Heart right ventricle (tissue), 16 donors: Measurements from ENCODE around the gene CRIP2. TPM values are rescaled to one million over a fixed set of nuclear protein-coding genes. Genes with fewer than 3 reads are reported as not detected.

ENCODE experiments used
- ATAC-seq, 8 donors: fragments of 200-7000 bp; cut with Tn5 transposase; one replicate each; pipeline ENCODE4 v1.9.1; 2020; ENCODE audit warnings: mild to moderate bottlenecking in 8 of 8, moderate library complexity in 8 of 8, moderate number of reproducible peaks in 1 of 8
- DNase-seq, 2 donors: peaks; one replicate each; pipeline ENCODE4 v3.0.0-alpha.2; 2020
- H3K27ac ChIP-seq, 10 donors: fragments of 200-600 bp; sonication (generic) in 2 of 10; one replicate each; pipeline versions ENCODE4 v1.5.0 to v1.8.0; 2020 to 2022; ENCODE audit warnings: mild to moderate bottlenecking in 3 of 10
- H3K27me3 ChIP-seq, 7 donors: fragments of 200-600 bp; one replicate each; pipeline ENCODE4 v1.8.0; 2021 to 2022; ENCODE audit warnings: mild to moderate bottlenecking in 2 of 7
- H3K36me3 ChIP-seq, 9 donors: fragments of 200-600 bp; sonication (generic) in 1 of 9; one replicate each; pipeline versions ENCODE4 v1.5.0 to v1.8.0; 2020 to 2022; ENCODE audit warnings: mild to moderate bottlenecking in 2 of 9
- H3K4me1 ChIP-seq, 9 donors: fragments of 200-600 bp; sonication (generic) in 1 of 9; one replicate each; pipeline versions ENCODE4 v1.5.0 to v1.8.0; 2020 to 2022; ENCODE audit warnings: mild to moderate bottlenecking in 4 of 9
- H3K4me3 ChIP-seq, 10 donors: fragments of 200-600 bp; sonication (generic) in 2 of 10; one replicate each; pipeline versions ENCODE4 v1.5.0 to v1.8.0; 2020 to 2022; ENCODE audit warnings: mild to moderate bottlenecking in 7 of 10, moderate library complexity in 2 of 10
- H3K9me3 ChIP-seq, 11 donors: fragments of 200-600 bp in 10 of 11; sonication (generic) in 2 of 11; one replicate each; pipeline versions ENCODE4 v1.5.0 to v1.8.0; 2013 to 2022; ENCODE audit warnings: mild to moderate bottlenecking in 2 of 11, control low read depth in 1 of 11, moderate library complexity in 1 of 11
- WGBS, 2 donors: extraction: QIAGEN DNeasy Blood & Tissue Kit; methylation state at CpG; one replicate each; pipeline ENCODE4 v1.1.7; 2013; ENCODE audit warnings: inconsistent platforms in 1 of 2; 5-methylcytosine and 5-hydroxymethylcytosine counted together
- intact Hi-C, 10 donors: fragments of 100-400 bp; cut with DNase I; formaldehyde crosslinking; loops; one replicate each; pipeline versions ENCODE4 v1.11.1 to v1.14.2; 2022
- polyA plus RNA-seq, 2 donors: library from polyadenylated mRNA; stranded (reverse); fragments of 200-250 nt; gene quantifications; one replicate each; pipeline ENCODE4 v1.2.3, GENCODE V29; 2013
- total RNA-seq, 10 donors: library from RNA; stranded (reverse); fragmentation: NEBNext Ultra II Directional in 3 of 10; extraction: Animal tissue kit (Norgen Biotek cat#: 25700) in 3 of 10; gene quantifications; one replicate each; pipeline versions ENCODE4 v1.2.1 to v1.2.4, GENCODE V29; 2021 to 2023
- TF ChIP-seq, protein P1 (sequence below), 9 donors: fragments of 200-600 bp; sonication (generic) in 2 of 9; IDR thresholded peaks; one replicate each; pipeline versions ENCODE4 v1.5.0 to v1.8.0; 2021 to 2022; ENCODE audit warnings: antibody characterized with exemption in 9 of 9, mild to moderate bottlenecking in 5 of 9, moderate library complexity in 1 of 9
- donor health status: Arrhythmogenic right ventricular cardiomyopathy.
- donor health status: ischemic (EF 13 %, LVEDD 7.1; RV severe dilation, severe dysfunction).
- donor health status: healthy with polysubstance abuse.
- donor health status: DM: no; HTN: yes; CAD: no.
- donor health status: DM: no; HTN: no; CAD: no.
- donor health status: ischemic (EF 25% LVEDD 6.9; RV normal size, moderate dysfunction).
- donor health status: ischemic (EF 25% LVEDD 5.7; RV mildly dilated, moderate dysfunction).
- donor health status: healthy.
- donor health status: DM: yes; HTN: yes; CAD: no.
- donor health status: Ischemic cardiomyopathy.
- donor health status: ischemic (EF 35%, LVEDD 5.7; RV mildly dilated, moderate dysfunction).
- donor health status: nonischemic (EF 11% LVEDD 7.7; RV severe dilation, severe dysfunction).
- donor health status: DM: yes; HTN: yes; CAD: no.
- donor health status: PGD.
- donor health status: ischemic (EF 29% LVEDD 5.4; RV normal size, mild dysfunction).
- donor health status: nonischemic (EF 23%, LVEDD 6.1; RV moderate dilation, normal function).

The CRIP2 gene
- total and polyA plus RNA-seq, 12 donors, result 731 to 1,223 (median 927) TPM

- ATAC-seq (peak in 2 of 8 donors; percentile 1 to 14), DNase-seq (peak; percentile 67 to 83)
- peaks cover 0 to 62% (median 0%) of the 10 kb centered on the region in 7 donors for H3K27me3 ChIP-seq
- intact Hi-C loops, result no loop called here
- peak overlapping the region; percentile 92 to 100 (median 100) for H3K27ac ChIP-seq
- peaks cover 40 to 78% (median 75%) of the 10 kb centered on the region in 9 donors for H3K4me1 ChIP-seq
- peak overlapping the region; percentile 67 to 100 (median 98) for H3K4me3 ChIP-seq
- peaks cover 0 to 29% (median 5%) of the 10 kb centered on the region in 9 donors for H3K36me3 ChIP-seq
- TF ChIP-seq, protein P1, sequence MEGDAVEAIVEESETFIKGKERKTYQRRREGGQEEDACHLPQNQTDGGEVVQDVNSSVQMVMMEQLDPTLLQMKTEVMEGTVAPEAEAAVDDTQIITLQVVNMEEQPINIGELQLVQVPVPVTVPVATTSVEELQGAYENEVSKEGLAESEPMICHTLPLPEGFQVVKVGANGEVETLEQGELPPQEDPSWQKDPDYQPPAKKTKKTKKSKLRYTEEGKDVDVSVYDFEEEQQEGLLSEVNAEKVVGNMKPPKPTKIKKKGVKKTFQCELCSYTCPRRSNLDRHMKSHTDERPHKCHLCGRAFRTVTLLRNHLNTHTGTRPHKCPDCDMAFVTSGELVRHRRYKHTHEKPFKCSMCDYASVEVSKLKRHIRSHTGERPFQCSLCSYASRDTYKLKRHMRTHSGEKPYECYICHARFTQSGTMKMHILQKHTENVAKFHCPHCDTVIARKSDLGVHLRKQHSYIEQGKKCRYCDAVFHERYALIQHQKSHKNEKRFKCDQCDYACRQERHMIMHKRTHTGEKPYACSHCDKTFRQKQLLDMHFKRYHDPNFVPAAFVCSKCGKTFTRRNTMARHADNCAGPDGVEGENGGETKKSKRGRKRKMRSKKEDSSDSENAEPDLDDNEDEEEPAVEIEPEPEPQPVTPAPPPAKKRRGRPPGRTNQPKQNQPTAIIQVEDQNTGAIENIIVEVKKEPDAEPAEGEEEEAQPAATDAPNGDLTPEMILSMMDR (IDR thresholded peaks at IDR 0.05), result no peak
- no peaks in the 10 kb centered on the region for H3K9me3 ChIP-seq
- WGBS, 2 donors, result 14 to 16% methylated on average over 16 of the region's 16 CpGs
These were observed 2.4 kb downstream of the CRIP2 start for GRCh38 chr14:105476831-105477659.

DNA sequence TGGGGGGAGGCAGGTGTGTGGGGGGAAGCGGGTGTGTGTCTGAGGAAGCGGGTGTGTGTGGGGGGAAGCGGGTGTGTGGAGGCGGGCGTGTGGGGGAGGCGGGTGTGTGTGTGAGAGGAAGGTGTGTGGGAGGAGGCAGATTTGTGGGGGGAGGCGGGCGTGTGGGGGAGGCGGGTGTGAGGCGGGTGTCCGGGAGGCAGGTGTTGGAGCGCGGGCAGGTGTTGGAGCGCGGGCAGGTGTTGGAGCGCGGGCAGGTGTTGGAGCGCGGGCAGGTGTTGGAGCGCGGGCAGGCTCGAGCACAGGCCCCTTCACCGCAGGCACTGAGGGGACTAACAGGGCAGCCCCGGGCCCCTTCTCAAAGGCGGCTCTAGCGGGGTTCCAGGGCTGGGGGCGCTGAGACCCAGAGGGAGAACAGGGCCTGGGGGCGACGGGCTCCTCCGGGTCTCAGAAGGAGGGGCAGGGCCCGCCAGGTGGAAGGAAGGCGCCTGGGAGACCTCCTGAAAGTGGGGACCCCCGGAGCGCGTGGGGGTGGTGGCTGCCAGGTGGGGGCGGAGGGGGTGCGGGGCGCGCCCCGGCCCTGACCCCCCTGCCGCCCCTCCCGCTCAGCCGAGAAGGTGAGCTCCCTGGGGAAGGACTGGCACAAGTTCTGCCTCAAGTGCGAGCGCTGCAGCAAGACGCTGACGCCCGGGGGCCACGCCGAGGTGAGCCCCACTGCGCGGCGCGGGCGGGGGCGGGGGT lies 3.2 kb downstream of the CRIP2 start:
- Histone ChIP-seq H3K27ac (peak overlapping the region; percentile 25 to 100 (median 100)), H3K9me3 (no peaks in the 10 kb centered on the region), H3K27me3 (peaks cover 0 to 62% (median 0%) of the 10 kb centered on the region in 7 donors), H3K36me3 (peaks cover 0 to 29% (median 5%) of the 10 kb centered on the region in 9 donors), H3K4me3 (peak overlapping the region in 9 of 10 donors; percentile 67 to 100 (median 97)), H3K4me1 (peaks cover 40 to 78% (median 75%) of the 10 kb centered on the region in 9 donors)
- TF ChIP-seq, protein P1 (IDR thresholded peaks at IDR 0.05), result no peak
- WGBS, 2 donors, result 46 to 59% methylated on average over 41 to 47 of the region's 56 CpGs
- intact Hi-C loops, result no loop called here
- ATAC-seq, result no peak
- DNase-seq, result peak in 1 of 2 donors; percentile 57

GRCh38 chr14:105478398-105479251 lies 4.0 kb downstream of the CRIP2 start:
- peaks cover 40 to 79% (median 76%) of the 10 kb centered on the region in 9 donors for H3K4me1 ChIP-seq
- DNase-seq (no peak), ATAC-seq (no peak)
- H3K27ac ChIP-seq, result peak overlapping the region; percentile 25 to 100 (median 97)
- peaks cover 0 to 29% (median 5%) of the 10 kb centered on the region in 9 donors for H3K36me3 ChIP-seq
- no peaks in the 10 kb centered on the region for H3K9me3 ChIP-seq
- H3K27me3 ChIP-seq, result peaks cover 0 to 55% (median 0%) of the 10 kb centered on the region in 7 donors
- TF ChIP-seq, protein P1 (IDR thresholded peaks at IDR 0.05), result no peak
- WGBS, 2 donors, result 51 to 62% methylated on average over 68 to 81 of the region's 81 CpGs
- peak overlapping the region in 3 of 10 donors; percentile 3 to 13 (median 10) for H3K4me3 ChIP-seq
- intact Hi-C loops, result no loop called here
